ENCODE data around the gene PRKCA. TPM values are rescaled to one million over a fixed set of nuclear protein-coding genes. Genes with fewer than 3 reads are reported as not detected.

The PRKCA gene
- total and polyA plus RNA-seq, 2 donors from 2014 or later, result 8.0 to 50.8 TPM

DNA sequence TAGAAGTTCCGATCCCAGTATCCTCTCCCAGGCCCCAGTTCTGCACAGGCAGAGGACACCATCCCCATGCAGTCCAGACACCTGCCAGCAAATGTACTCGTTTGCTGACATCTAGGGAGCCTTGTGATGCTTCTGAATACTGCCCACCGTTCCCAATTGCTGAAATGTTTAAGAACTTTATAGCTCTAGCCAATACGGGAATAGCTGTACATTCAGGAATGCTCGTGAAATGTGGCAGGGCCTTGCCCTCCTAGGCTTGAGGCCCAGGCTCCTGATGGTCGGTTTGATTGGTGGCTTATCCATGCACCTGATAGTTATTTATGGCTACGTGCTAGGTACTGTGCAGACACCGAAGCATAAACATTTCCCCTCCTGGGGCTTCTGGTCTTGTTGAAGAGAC is 255.5 kb downstream of the PRKCA start:
- H3K9ac ChIP-seq (ENCODE audit: low read length in 3 of 3), result no peak overlapping the region
- H3K4me3 ChIP-seq (ENCODE audit: low read length in 3 of 3), result no peak overlapping the region
- intact Hi-C loops (cut with DNase I), result no loop called here
- FAIRE-seq, result no peak
- no peak overlapping the region for H3K27ac ChIP-seq (ENCODE audit: low read depth in 2 of 2, low read length in 2 of 2)
- TF ChIP-seq, protein P1, sequence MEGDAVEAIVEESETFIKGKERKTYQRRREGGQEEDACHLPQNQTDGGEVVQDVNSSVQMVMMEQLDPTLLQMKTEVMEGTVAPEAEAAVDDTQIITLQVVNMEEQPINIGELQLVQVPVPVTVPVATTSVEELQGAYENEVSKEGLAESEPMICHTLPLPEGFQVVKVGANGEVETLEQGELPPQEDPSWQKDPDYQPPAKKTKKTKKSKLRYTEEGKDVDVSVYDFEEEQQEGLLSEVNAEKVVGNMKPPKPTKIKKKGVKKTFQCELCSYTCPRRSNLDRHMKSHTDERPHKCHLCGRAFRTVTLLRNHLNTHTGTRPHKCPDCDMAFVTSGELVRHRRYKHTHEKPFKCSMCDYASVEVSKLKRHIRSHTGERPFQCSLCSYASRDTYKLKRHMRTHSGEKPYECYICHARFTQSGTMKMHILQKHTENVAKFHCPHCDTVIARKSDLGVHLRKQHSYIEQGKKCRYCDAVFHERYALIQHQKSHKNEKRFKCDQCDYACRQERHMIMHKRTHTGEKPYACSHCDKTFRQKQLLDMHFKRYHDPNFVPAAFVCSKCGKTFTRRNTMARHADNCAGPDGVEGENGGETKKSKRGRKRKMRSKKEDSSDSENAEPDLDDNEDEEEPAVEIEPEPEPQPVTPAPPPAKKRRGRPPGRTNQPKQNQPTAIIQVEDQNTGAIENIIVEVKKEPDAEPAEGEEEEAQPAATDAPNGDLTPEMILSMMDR (IDR thresholded peaks at IDR 0.05; ENCODE audit: borderline replicate concordance, extremely low read depth, insufficient read depth), result no peak
- H3K27me3 ChIP-seq (ENCODE audit: control insufficient read depth, insufficient read depth, low read length), result no peaks in the 10 kb centered on the region
- H3K36me3 ChIP-seq (ENCODE audit: control insufficient read depth in 2 of 3, insufficient read depth in 3 of 3, low read length in 3 of 3), result no peaks in the 10 kb centered on the region
- DNase-seq, result no peak
- no peaks in the 10 kb centered on the region for H3K9me3 ChIP-seq (ENCODE audit: control insufficient read depth in 2 of 3, insufficient read depth in 1 of 3, low read length in 3 of 3)
- no peaks in the 10 kb centered on the region for H3K4me1 ChIP-seq (ENCODE audit: control insufficient read depth in 2 of 3, insufficient read depth in 2 of 3, low read depth in 1 of 3, low read length in 3 of 3)

DNA sequence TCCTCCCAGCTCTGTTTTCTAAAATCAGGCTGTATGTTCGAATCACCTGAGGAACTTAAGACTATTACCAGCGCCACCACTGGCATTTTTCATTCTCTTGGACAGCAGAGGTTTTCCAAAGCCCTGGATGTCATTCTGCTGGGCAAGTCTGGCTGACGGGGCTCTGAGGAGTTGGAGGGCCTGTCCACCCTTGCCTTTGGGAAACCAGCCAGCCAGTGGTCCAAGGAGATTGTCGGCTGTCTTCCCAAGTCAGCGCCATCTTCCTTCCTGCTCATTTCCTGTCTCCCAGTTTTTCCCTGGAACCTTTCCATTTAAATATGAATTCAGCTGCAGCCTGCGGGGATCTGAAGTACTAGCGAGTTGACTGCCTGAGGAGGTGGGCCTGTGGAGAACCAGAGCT is 258.3 kb downstream of the PRKCA start:
- TF ChIP-seq, protein P1 (IDR thresholded peaks at IDR 0.05; ENCODE audit: borderline replicate concordance, extremely low read depth, insufficient read depth), result no peak
- Histone ChIP-seq H3K9ac (ENCODE audit: low read length in 3 of 3) (no peak overlapping the region), H3K4me1 (ENCODE audit: control insufficient read depth in 2 of 3, insufficient read depth in 2 of 3, low read depth in 1 of 3, low read length in 3 of 3) (no peaks in the 10 kb centered on the region), H3K4me3 (ENCODE audit: low read length in 3 of 3) (no peak overlapping the region), H3K9me3 (ENCODE audit: control insufficient read depth in 2 of 3, insufficient read depth in 1 of 3, low read length in 3 of 3) (no peaks in the 10 kb centered on the region), H3K36me3 (ENCODE audit: control insufficient read depth in 2 of 3, insufficient read depth in 3 of 3, low read length in 3 of 3) (no peaks in the 10 kb centered on the region), H3K27ac (ENCODE audit: low read depth in 2 of 2, low read length in 2 of 2) (no peak overlapping the region), H3K27me3 (ENCODE audit: control insufficient read depth, insufficient read depth, low read length) (no peaks in the 10 kb centered on the region)
- no peak for DNase-seq
- intact Hi-C loops (cut with DNase I), result no loop called here
- FAIRE-seq, result no peak

GRCh38 chr17:66562119-66562518 is 259.7 kb downstream of the PRKCA start:
- Histone ChIP-seq H3K9ac (ENCODE audit: low read length in 3 of 3) (no peak overlapping the region), H3K27ac (ENCODE audit: low read depth in 2 of 2, low read length in 2 of 2) (no peak overlapping the region), H3K27me3 (ENCODE audit: control insufficient read depth, insufficient read depth, low read length) (no peaks in the 10 kb centered on the region), H3K4me1 (ENCODE audit: control insufficient read depth in 2 of 3, insufficient read depth in 2 of 3, low read depth in 1 of 3, low read length in 3 of 3) (no peaks in the 10 kb centered on the region), H3K36me3 (ENCODE audit: control insufficient read depth in 2 of 3, insufficient read depth in 3 of 3, low read length in 3 of 3) (no peaks in the 10 kb centered on the region), H3K4me3 (ENCODE audit: low read length in 3 of 3) (no peak overlapping the region), H3K9me3 (ENCODE audit: control insufficient read depth in 2 of 3, insufficient read depth in 1 of 3, low read length in 3 of 3) (no peaks in the 10 kb centered on the region)
- intact Hi-C loops (cut with DNase I), result no loop called here
- DNase-seq (no peak), FAIRE-seq (no peak)
- TF ChIP-seq, protein P1 (IDR thresholded peaks at IDR 0.05; ENCODE audit: borderline replicate concordance, extremely low read depth, insufficient read depth), result no peak

DNA sequence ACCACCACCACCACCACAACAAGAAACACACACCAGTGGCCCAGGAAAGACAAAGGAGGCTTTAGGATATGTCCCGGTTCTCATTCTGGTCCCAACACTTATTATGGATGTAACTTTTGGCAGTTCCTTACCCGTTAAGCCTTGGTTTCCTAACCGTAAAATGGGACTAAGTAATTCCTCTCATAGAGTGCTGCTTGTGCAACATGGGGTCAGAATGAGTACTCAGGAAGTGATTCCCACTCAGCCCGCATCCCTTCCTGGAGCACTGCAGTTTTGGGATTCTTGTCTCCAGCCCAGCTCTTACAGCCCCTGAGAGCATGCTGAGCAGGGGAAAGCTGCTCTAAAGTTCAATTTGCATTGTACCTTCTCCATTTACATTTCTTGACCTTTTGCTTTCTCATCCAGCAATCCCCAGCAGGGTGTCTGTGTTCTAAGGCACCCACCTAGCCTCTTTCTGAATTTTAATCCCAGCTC is 262.6 kb downstream of the PRKCA start:
- Histone ChIP-seq H3K27ac (ENCODE audit: low read depth in 2 of 2, low read length in 2 of 2) (no peak overlapping the region), H3K27me3 (ENCODE audit: control insufficient read depth, insufficient read depth, low read length) (no peaks in the 10 kb centered on the region), H3K4me1 (ENCODE audit: control insufficient read depth in 2 of 3, insufficient read depth in 2 of 3, low read depth in 1 of 3, low read length in 3 of 3) (no peaks in the 10 kb centered on the region), H3K9me3 (ENCODE audit: control insufficient read depth in 2 of 3, insufficient read depth in 1 of 3, low read length in 3 of 3) (no peaks in the 10 kb centered on the region), H3K4me3 (ENCODE audit: low read length in 3 of 3) (no peak overlapping the region), H3K9ac (ENCODE audit: low read length in 3 of 3) (no peak overlapping the region), H3K36me3 (ENCODE audit: control insufficient read depth in 2 of 3, insufficient read depth in 3 of 3, low read length in 3 of 3) (no peaks in the 10 kb centered on the region)
- DNase-seq (no peak), FAIRE-seq (no peak)
- TF ChIP-seq, protein P1 (IDR thresholded peaks at IDR 0.05; ENCODE audit: borderline replicate concordance, extremely low read depth, insufficient read depth), result no peak
- intact Hi-C loops (cut with DNase I), result no loop called here
